Activated CD4-positive, alpha-beta memory T cell treated with anti-CD3 and anti-CD28 coated beads for 36 hours (primary cell): ENCODE results near the gene ATG101. TPM values are rescaled to one million over a fixed set of nuclear protein-coding genes. Genes with fewer than 3 reads are reported as not detected.

Source experiments
- CTCF ChIA-PET: fragments of 350-600 bp; sonication (Branson Sonifier 250); formaldehyde crosslinking; loops from one replicate; lab custom pipeline; 2021; ENCODE audit warnings: antibody characterized with exemption, inconsistent platforms; lab: Charles Lee
- POLR2A ChIA-PET: fragments of 350-600 bp; sonication (Branson Sonifier 250); formaldehyde crosslinking; loops from one replicate; lab custom pipeline; 2021; ENCODE audit warnings: antibody characterized with exemption; lab: Charles Lee
- DNase-seq: peaks from one replicate; pipeline ENCODE4 v3.0.0-alpha.2; 2020
- H3K27ac Mint-ChIP-seq: one replicate; pipeline ENCODE4 v1.8.0; 2021; ENCODE audit warnings: mixed read lengths
- H3K27me3 Mint-ChIP-seq: one replicate; pipeline ENCODE4 v1.8.0; 2021; ENCODE audit warnings: mixed read lengths
- H3K36me3 Mint-ChIP-seq: one replicate; pipeline ENCODE4 v1.8.0; 2021; ENCODE audit warnings: mixed read lengths
- H3K4me1 Mint-ChIP-seq: one replicate; pipeline ENCODE4 v1.8.0; 2021; ENCODE audit warnings: low read depth, mixed read lengths
- H3K4me3 Mint-ChIP-seq: one replicate; pipeline ENCODE4 v1.8.0; 2021; ENCODE audit warnings: mild to moderate bottlenecking, mixed read lengths
- H3K9me3 Mint-ChIP-seq: one replicate; pipeline ENCODE4 v1.8.0; 2021; ENCODE audit warnings: mixed read lengths
- intact Hi-C: fragments of 100-400 bp; cut with micrococcal nuclease; formaldehyde crosslinking; loops from one replicate; pipeline ENCODE4 v1.15.1; 2023
- total RNA-seq, 2 experiments: library from RNA; stranded (reverse); gene quantifications; one replicate each; pipeline ENCODE4 v1.2.3, GENCODE V29; 2021

ATG101 gene
- total RNA-seq, 2 experiments from 2014 or later = 35.7 to 38.0 TPM

DNA sequence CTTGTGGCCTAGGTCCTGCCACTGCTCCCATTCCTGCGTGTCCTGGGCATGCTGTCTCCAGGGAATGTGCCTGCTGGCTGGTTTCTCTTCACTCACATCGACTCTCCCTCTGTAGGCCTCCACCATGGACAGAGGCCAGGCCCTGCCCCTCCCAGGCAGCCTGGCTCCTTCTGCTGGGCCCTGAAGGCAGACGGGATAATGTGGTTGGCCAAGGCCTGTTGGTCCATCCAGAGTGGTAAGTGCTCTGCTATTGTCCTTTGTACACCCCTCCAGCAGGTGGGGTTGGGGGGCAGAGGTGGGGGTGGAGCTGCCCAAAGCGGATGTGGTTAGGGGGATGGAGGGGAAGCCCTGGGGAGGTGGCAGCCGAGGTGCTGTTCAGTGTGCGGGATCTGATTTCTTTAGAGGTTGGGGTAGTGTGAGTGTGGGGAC lies 28.1 kb upstream of the ATG101 start:
- H3K27ac Mint-ChIP-seq = no peak overlapping the region
- DNase-seq = peak; percentile 57
- H3K4me3 Mint-ChIP-seq = peak overlapping the region; percentile 25
- peaks cover 1% of the 10 kb centered on the region for H3K36me3 Mint-ChIP-seq
- CTCF ChIA-PET = interaction anchor here (0.9 to 15.8 kb wide), 4 partner anchors 15 to 81 kb away, joined by 4 to 261 read pairs (median 5); partner anchors contain the start of gene ATG101
- peaks cover 34% of the 10 kb centered on the region for H3K4me1 Mint-ChIP-seq
- POLR2A ChIA-PET = interaction anchor here (1.7 kb wide), 1 partner anchor 9 kb away, joined by 4 read pairs; the partner anchor contains the start of gene NR4A1
- no peaks in the 10 kb centered on the region for H3K27me3 Mint-ChIP-seq
- H3K9me3 Mint-ChIP-seq = no peaks in the 10 kb centered on the region
- intact Hi-C loops = no loop called here

GRCh38 chr12:52042706-52043385 lies 26.9 kb upstream of the ATG101 start:
- ChIA-PET POLR2A (no interaction called here), CTCF (interaction anchor here (15.8 kb wide), 1 partner anchor 16 kb away, joined by 261 read pairs; no protein-coding TSS in a partner anchor)
- Mint-ChIP-seq H3K36me3 (peaks cover 1% of the 10 kb centered on the region), H3K27me3 (no peaks in the 10 kb centered on the region), H3K4me3 (no peak overlapping the region), H3K4me1 (peaks cover 32% of the 10 kb centered on the region), H3K9me3 (no peaks in the 10 kb centered on the region), H3K27ac (no peak overlapping the region)
- intact Hi-C loops = no loop called here
- DNase-seq = no peak

DNA sequence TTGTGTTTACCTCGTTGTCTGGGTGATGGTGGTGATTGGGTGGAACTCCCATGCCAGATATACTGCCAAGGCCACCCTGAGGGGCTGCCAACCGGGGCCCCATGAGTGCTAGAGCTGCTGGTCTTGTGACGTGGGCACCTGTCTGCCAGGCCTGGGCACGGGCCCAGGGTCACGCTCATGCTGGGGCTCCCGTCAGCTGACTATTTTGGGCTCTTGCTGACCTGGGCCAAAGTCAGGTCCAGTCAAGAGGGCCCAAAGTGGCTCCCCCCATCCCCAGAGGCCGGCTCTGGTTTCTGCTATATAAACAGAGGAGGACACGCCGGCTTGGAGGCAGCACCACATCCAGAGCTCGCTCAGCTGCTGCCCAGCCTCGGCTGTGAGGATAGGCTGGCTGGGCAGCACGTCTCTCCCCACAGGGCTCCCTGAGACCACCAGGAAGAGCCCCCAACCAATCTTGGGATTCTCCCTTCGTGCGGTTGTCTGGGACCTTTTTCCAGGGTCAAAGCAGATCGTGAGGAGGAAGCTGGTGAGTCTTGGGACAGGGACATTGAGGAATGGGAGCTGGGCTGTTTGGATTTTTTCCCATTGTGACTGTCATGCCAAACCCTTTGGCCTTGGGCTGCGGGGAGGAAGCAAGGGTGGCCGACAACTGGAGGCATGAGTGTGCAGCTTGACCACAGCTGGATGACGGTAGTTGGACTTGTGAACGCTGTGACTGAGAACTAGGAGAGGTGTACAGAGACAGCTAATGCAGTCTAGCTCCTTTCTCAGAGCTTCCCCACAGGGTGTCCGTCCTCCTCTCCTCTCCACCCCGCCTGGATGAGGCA lies 26.2 kb upstream of the ATG101 start:
- H3K4me1 Mint-ChIP-seq = peaks cover 28% of the 10 kb centered on the region
- H3K4me3 Mint-ChIP-seq = no peak overlapping the region
- H3K9me3 Mint-ChIP-seq = no peaks in the 10 kb centered on the region
- H3K36me3 Mint-ChIP-seq = peaks cover 1% of the 10 kb centered on the region
- no peak overlapping the region for H3K27ac Mint-ChIP-seq
- no peaks in the 10 kb centered on the region for H3K27me3 Mint-ChIP-seq
- no peak for DNase-seq
- CTCF ChIA-PET = interaction anchor here (0.7 to 15.8 kb wide), 2 partner anchors 17 to 73 kb away, joined by 3 to 261 read pairs; no protein-coding TSS in a partner anchor
- intact Hi-C loops = no loop called here
- POLR2A ChIA-PET = no interaction called here

DNA sequence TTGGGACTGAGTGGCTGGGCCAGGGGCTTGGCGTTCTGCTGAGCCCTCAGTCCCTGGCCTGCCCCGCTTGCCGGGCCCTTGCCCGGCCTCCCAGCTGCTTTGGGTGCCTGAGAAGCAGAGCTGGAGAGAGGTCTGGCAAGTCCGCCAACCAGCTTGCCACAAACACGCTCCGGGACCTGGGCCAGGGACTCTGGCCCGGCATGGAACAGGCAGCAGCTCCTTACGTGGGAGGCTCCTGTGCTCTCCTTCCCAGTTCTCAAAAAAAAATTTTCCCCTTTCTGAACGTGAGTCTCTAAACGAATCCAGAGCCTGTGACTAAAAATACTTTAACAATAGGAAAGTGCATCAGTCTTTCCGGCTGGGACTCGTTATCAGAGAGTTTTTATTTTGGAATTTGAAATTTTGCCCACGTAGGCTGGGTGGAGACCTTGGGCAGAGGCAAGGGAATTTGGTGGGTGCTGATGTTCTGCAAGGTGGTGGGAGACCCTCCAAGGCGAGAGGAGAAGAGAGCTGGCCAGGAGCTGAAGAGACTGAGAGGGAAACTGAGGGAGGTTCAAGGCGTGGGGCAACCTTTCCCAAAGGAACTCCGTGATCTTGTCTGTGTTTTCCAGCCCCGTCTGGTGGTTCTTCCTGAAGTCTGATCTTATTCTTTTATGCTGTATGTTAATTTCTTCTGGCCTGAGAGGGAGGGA lies 25.3 kb upstream of the ATG101 start:
- ChIA-PET POLR2A (no interaction called here), CTCF (interaction anchor here (15.8 kb wide), 1 partner anchor 18 kb away, joined by 261 read pairs; no protein-coding TSS in a partner anchor)
- peaks cover 27% of the 10 kb centered on the region for H3K4me1 Mint-ChIP-seq
- no peaks in the 10 kb centered on the region for H3K9me3 Mint-ChIP-seq
- no peak overlapping the region for H3K27ac Mint-ChIP-seq
- H3K4me3 Mint-ChIP-seq = no peak overlapping the region
- H3K27me3 Mint-ChIP-seq = no peaks in the 10 kb centered on the region
- H3K36me3 Mint-ChIP-seq = peaks cover 1% of the 10 kb centered on the region
- no peak for DNase-seq
- intact Hi-C loops = no loop called here

DNA sequence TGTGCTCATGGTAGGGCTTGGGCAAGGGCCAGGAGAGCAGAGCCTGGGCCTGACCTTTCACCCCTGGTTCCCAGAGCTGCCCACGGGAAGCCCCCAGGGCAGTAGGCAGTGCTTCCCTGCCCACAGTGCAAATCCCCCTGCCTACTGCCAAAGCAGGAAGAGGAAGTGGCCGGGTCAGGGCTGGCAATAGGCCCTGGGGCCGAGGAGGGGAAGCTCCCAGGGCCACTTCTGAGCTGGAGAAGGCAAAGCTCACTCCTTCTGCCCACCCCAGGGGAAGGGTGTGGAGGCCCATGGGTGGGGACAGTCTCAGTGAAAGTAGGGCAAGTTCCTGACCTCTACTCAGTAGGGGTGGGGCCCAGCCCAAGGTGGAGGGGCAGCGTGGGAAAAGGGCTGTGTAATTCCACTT lies 24.0 kb upstream of the ATG101 start:
- H3K27ac Mint-ChIP-seq = no peak overlapping the region
- intact Hi-C loops = no loop called here
- no peaks in the 10 kb centered on the region for H3K27me3 Mint-ChIP-seq
- no peak overlapping the region for H3K4me3 Mint-ChIP-seq
- POLR2A ChIA-PET = no interaction called here
- no peaks in the 10 kb centered on the region for H3K9me3 Mint-ChIP-seq
- CTCF ChIA-PET = interaction anchor here (15.8 kb wide), 1 partner anchor 19 kb away, joined by 261 read pairs; no protein-coding TSS in a partner anchor
- peaks cover 29% of the 10 kb centered on the region for H3K4me1 Mint-ChIP-seq
- peaks cover 1% of the 10 kb centered on the region for H3K36me3 Mint-ChIP-seq
- DNase-seq = no peak

GRCh38 chr12:52046859-52047258 lies 22.9 kb upstream of the ATG101 start:
- CTCF ChIA-PET = interaction anchor here (1.1 to 15.8 kb wide), 4 partner anchors 20 to 70 kb away, joined by 3 to 261 read pairs (median 4); partner anchors contain the start of gene ATG101
- intact Hi-C loops = no loop called here
- peaks cover 26% of the 10 kb centered on the region for H3K4me1 Mint-ChIP-seq
- no peak overlapping the region for H3K4me3 Mint-ChIP-seq
- POLR2A ChIA-PET = interaction anchor here (0.9 kb wide), 1 partner anchor 8 kb away, joined by 3 read pairs; no protein-coding TSS in a partner anchor
- DNase-seq = no peak
- peaks cover 3% of the 10 kb centered on the region for H3K36me3 Mint-ChIP-seq
- H3K27me3 Mint-ChIP-seq = no peaks in the 10 kb centered on the region
- no peaks in the 10 kb centered on the region for H3K9me3 Mint-ChIP-seq
- no peak overlapping the region for H3K27ac Mint-ChIP-seq

DNA sequence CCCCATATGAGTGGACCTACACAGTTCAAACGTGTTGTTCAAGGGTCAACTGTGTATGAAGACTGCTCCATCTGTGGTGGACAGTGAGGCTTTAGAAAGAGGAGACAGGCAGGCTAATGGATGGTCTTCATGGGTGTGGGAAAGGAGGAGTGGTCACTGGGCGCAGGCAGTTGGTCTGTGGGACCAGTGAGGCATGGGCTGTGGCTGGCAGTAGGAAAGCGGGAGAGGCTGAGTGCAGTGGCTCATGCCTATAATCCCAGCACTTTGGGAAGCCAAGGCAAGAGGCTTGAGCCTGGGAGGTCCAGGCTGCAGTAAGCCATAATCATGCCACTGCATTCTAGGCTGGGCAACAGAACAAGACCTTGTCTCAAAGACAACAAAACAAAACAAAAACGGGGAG lies 20.5 kb upstream of the ATG101 start:
- H3K27ac Mint-ChIP-seq = peak overlapping the region; percentile 87
- peaks cover 30% of the 10 kb centered on the region for H3K4me1 Mint-ChIP-seq
- no peak for DNase-seq
- CTCF ChIA-PET = interaction anchor here (15.8 kb wide), 1 partner anchor 23 kb away, joined by 261 read pairs; no protein-coding TSS in a partner anchor
- peak overlapping the region; percentile 38 for H3K4me3 Mint-ChIP-seq
- POLR2A ChIA-PET = no interaction called here
- intact Hi-C loops = no loop called here
- H3K27me3 Mint-ChIP-seq = no peaks in the 10 kb centered on the region
- peaks cover 5% of the 10 kb centered on the region for H3K36me3 Mint-ChIP-seq
- H3K9me3 Mint-ChIP-seq = no peaks in the 10 kb centered on the region

DNA sequence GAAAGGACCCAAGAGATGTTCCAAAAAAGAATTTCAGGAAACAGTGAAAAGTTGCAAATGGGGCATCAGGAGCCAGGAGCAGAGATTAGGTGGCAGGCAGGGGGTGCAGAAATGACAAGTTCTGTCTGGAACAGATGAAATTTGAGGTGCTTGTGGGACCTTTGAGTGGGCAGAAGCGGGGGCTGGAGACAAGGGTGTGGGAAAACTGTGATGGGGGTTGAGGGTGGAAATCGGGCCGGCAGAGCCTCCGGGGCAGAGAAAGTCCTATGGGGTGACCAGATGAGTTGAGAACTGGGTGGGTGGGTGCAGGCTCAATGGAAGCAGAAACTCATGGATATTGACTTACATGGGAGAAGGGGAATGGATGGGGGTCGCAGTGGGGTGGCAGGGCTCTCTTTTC lies 20.1 kb upstream of the ATG101 start:
- intact Hi-C loops = no loop called here
- H3K27me3 Mint-ChIP-seq = no peaks in the 10 kb centered on the region
- peak overlapping the region; percentile 88 for H3K4me3 Mint-ChIP-seq
- peaks cover 9% of the 10 kb centered on the region for H3K36me3 Mint-ChIP-seq
- H3K4me1 Mint-ChIP-seq = peaks cover 30% of the 10 kb centered on the region
- no peak for DNase-seq
- no peaks in the 10 kb centered on the region for H3K9me3 Mint-ChIP-seq
- POLR2A ChIA-PET = interaction anchor here (2.1 kb wide), 1 partner anchor 20 kb away, joined by 19 read pairs; the partner anchor contains the start of gene ATG101
- CTCF ChIA-PET = no interaction called here
- peak overlapping the region; percentile 87 for H3K27ac Mint-ChIP-seq

- POLR2A ChIA-PET = interaction anchor here (0.7 to 2.4 kb wide), 7 partner anchors 9 to 172 kb away, joined by 3 to 26 read pairs (median 6); partner anchors contain the start of gene ATG101
These were observed 19.5 kb upstream of the ATG101 start for GRCh38 chr12:52050116-52050757.

DNA sequence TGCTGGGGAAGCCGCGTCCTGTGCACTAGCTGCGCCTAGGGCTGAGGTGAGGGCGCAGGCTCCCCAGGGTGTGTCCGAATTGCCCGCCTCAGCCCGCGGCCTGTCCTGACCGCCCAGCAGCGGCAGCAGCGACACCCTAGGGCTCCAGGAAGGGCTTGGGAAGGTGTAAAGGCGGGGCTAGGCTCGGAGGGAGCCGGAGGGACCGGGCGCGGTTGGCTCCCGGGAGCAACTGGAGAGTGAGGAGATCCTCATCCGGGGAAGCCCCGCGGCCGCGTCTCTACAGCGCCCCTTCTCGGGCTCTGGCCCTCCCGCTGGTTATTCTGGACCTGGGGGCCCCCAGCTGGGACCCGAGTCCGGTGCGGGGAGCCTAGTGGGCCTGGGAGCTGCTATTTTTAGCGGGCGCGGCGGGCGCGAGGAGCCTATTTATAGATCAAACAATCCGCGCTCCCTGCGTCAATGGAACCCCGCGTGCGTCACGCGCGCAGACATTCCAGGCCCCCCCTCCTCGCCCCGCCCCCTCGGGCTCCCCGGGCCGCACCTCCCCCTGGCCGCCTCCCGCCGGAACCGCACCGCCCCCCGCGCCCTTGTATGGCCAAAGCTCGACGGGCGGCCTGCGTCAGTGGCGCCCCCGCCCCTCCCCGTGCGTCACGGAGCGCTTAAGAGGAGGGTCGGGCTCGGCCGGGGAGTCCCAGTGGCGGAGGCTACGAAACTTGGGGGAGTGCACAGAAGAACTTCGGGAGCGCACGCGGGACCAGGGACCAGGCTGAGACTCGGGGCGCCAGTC lies 18.8 kb upstream of the ATG101 start, which contains the start of gene NR4A1:
TSS of gene NR4A1 (plus strand) at position 685 of the 784 bp plus-strand sequence. CDS start 2,887 bp downstream, outside the sequence.
- Mint-ChIP-seq H3K4me3 (peak within 1 kb of the TSS; percentile 88), H3K27me3 (no peaks in the 10 kb centered on the region), H3K36me3 (peaks cover 10% of the 10 kb centered on the region), H3K4me1 (peaks cover 27% of the 10 kb centered on the region), H3K27ac (peak within 1 kb of the TSS; percentile 91), H3K9me3 (no peaks in the 10 kb centered on the region)
- peak; percentile 99 for DNase-seq
- ChIA-PET CTCF (interaction anchor here (0.7 to 4.1 kb wide), 14 partner anchors 12 to 69 kb away, joined by 3 to 71 read pairs (median 6); partner anchors contain the start of gene ATG101), POLR2A (interaction anchor here (0.7 to 2.4 kb wide), 12 partner anchors 10 to 171 kb away, joined by 3 to 26 read pairs (median 4); partner anchors contain the start of genes ATG101 and TAMALIN)
- intact Hi-C loops = loop anchor here (1.0 kb wide), 5 partner anchors 14 to 44 kb away; partner anchors contain the start of gene ATG101

More at GRCh38 chr12:52050116-52050757, 19.5 kb upstream of the ATG101 start:
- CTCF ChIA-PET = interaction anchor here (0.7 to 4.1 kb wide), 9 partner anchors 12 to 70 kb away, joined by 3 to 71 read pairs (median 8); partner anchors contain the start of gene ATG101
- intact Hi-C loops = no loop called here
- Mint-ChIP-seq H3K27me3 (no peaks in the 10 kb centered on the region), H3K9me3 (no peaks in the 10 kb centered on the region), H3K36me3 (peaks cover 10% of the 10 kb centered on the region), H3K27ac (peak overlapping the region; percentile 87), H3K4me3 (peak overlapping the region; percentile 88), H3K4me1 (peaks cover 30% of the 10 kb centered on the region)
- DNase-seq = no peak
